ENCODE measurements around the gene ARID1B. TPM values are rescaled to one million over a fixed set of nuclear protein-coding genes. Genes with fewer than 3 reads are reported as not detected.

ARID1B gene
- total and polyA plus RNA-seq, 10 donors = 17.7 to 223 (median 141) TPM

- no peak for DNase-seq
- intact Hi-C loops (cut with DNase I; ENCODE audit: low total_unique reads) = no loop called here
- H3K27ac ChIP-seq = no peak overlapping the region
- no peaks in the 10 kb centered on the region for H3K4me1 ChIP-seq
- H3K36me3 ChIP-seq = peaks cover 0 to 84% (median 7%) of the 10 kb centered on the region in 6 donors
- H3K4me3 ChIP-seq = no peak overlapping the region
- H3K27me3 ChIP-seq (replicated peaks in 1 of 7) = no peaks in the 10 kb centered on the region
- 92 to 97% (median 95%) methylated on average over 4 of the region's 4 CpGs for WGBS, 5 donors
- TF ChIP-seq CTCF (IDR thresholded peaks at IDR 0.05 in 8 of 11, conservative IDR thresholded peaks at IDR 0.05 in 3 of 11) (no peak), POLR2AphosphoS5 (IDR thresholded peaks at IDR 0.05) (no peak), POLR2A (IDR thresholded peaks at IDR 0.05) (no peak)
- no peaks in the 10 kb centered on the region for H3K9me3 ChIP-seq
Measured at GRCh38 chr6:157161912-157162311, 384.7 kb downstream of the ARID1B start.

GRCh38 chr6:157162766-157163433 lies 385.7 kb downstream of the ARID1B start:
- H3K4me3 ChIP-seq = no peak overlapping the region
- no peaks in the 10 kb centered on the region for H3K27me3 ChIP-seq (replicated peaks in 1 of 7)
- intact Hi-C loops (cut with DNase I; ENCODE audit: low total_unique reads) = no loop called here
- WGBS, 5 donors = 93 to 96% (median 94%) methylated on average over 17 of the region's 17 CpGs
- TF ChIP-seq POLR2AphosphoS5 (IDR thresholded peaks at IDR 0.05) (peak in 1 of 3 donors; percentile 3), CTCF (IDR thresholded peaks at IDR 0.05 in 8 of 11, conservative IDR thresholded peaks at IDR 0.05 in 3 of 11) (no peak)
- no peaks in the 10 kb centered on the region for H3K4me1 ChIP-seq
- peaks cover 0 to 84% (median 17%) of the 10 kb centered on the region in 6 donors for H3K36me3 ChIP-seq
- no peak for DNase-seq
- H3K27ac ChIP-seq = no peak overlapping the region
- no peaks in the 10 kb centered on the region for H3K9me3 ChIP-seq

GRCh38 chr6:157163434-157164159 lies 386.4 kb downstream of the ARID1B start:
- Histone ChIP-seq H3K9me3 (no peaks in the 10 kb centered on the region), H3K36me3 (peaks cover 0 to 85% (median 24%) of the 10 kb centered on the region in 6 donors), H3K4me3 (no peak overlapping the region), H3K4me1 (no peaks in the 10 kb centered on the region), H3K27ac (no peak overlapping the region), H3K27me3 (replicated peaks in 1 of 7) (no peaks in the 10 kb centered on the region)
- 79 to 93% (median 84%) methylated on average over 2 to 4 of the region's 4 CpGs for WGBS, 5 donors
- TF ChIP-seq POLR2A (IDR thresholded peaks at IDR 0.05) (no peak), POLR2AphosphoS5 (IDR thresholded peaks at IDR 0.05) (no peak), CTCF (IDR thresholded peaks at IDR 0.05 in 8 of 11, conservative IDR thresholded peaks at IDR 0.05 in 3 of 11) (no peak)
- no peak for DNase-seq
- intact Hi-C loops (cut with DNase I; ENCODE audit: low total_unique reads) = no loop called here

- Histone ChIP-seq H3K36me3 (peaks cover 0 to 85% (median 30%) of the 10 kb centered on the region in 6 donors), H3K4me3 (no peak overlapping the region), H3K9me3 (no peaks in the 10 kb centered on the region), H3K27ac (no peak overlapping the region), H3K4me1 (no peaks in the 10 kb centered on the region), H3K27me3 (replicated peaks in 1 of 7) (no peaks in the 10 kb centered on the region)
- no peak for TF ChIP-seq CTCF (IDR thresholded peaks at IDR 0.05 in 8 of 11, conservative IDR thresholded peaks at IDR 0.05 in 3 of 11)
- no peak for TF ChIP-seq POLR2AphosphoS5 (IDR thresholded peaks at IDR 0.05)
- TF ChIP-seq POLR2A (IDR thresholded peaks at IDR 0.05) = no peak
- no peak for DNase-seq
- 95 to 100% (median 100%) methylated on average over 1 of the region's 1 CpG for WGBS, 5 donors
- intact Hi-C loops (cut with DNase I; ENCODE audit: low total_unique reads) = no loop called here
Measured at GRCh38 chr6:157164972-157165371, 387.8 kb downstream of the ARID1B start.
